H9 (cell line): ENCODE results near the gene KLHL15. TPM values are rescaled to one million over a fixed set of nuclear protein-coding genes. Genes with fewer than 3 reads are reported as not detected.

Source experiments
- DNase-seq: peaks from one replicate; pipeline ENCODE4 v3.0.0-alpha.2; 2017
- H2AFZ ChIP-seq: one replicate; pipeline ENCODE4 v1.6.1; 2013; ENCODE audit warnings: mild to moderate bottlenecking, low read length, control low read depth, moderate library complexity
- H2AK5ac ChIP-seq: 2 replicates; pipeline ENCODE4 v1.6.1; 2013; ENCODE audit warnings: low read length, control low read depth, mixed read lengths; ENCODE audit not compliant: insufficient read length
- H2BK120ac ChIP-seq: one replicate; pipeline ENCODE4 v1.6.1; 2013; ENCODE audit warnings: low read depth, mild to moderate bottlenecking, low read length, control low read depth, inconsistent platforms; ENCODE audit not compliant: poor library complexity, severe bottlenecking
- H2BK12ac ChIP-seq: 2 replicates; pipeline ENCODE4 v1.6.1; 2013; ENCODE audit warnings: low read length, control low read depth, mixed read lengths, low read depth; ENCODE audit not compliant: insufficient read length
- H2BK15ac ChIP-seq: 2 replicates; pipeline ENCODE4 v1.6.1; 2013; ENCODE audit warnings: low read depth, low read length, control low read depth
- H2BK20ac ChIP-seq: one replicate; pipeline ENCODE4 v1.6.1; 2013; ENCODE audit warnings: low read depth, mild to moderate bottlenecking, low read length, control low read depth, inconsistent platforms; ENCODE audit not compliant: poor library complexity, severe bottlenecking
- H2BK5ac ChIP-seq: 2 replicates; pipeline ENCODE4 v1.6.1; 2013; ENCODE audit warnings: low read length, control low read depth, mixed read lengths; ENCODE audit not compliant: insufficient read length
- H3K14ac ChIP-seq: 2 replicates; pipeline ENCODE4 v1.6.1; 2013; ENCODE audit warnings: low read length, control low read depth; ENCODE audit not compliant: insufficient read depth
- H3K18ac ChIP-seq: 2 replicates; pipeline ENCODE4 v1.6.1; 2013; ENCODE audit warnings: low read depth, mild to moderate bottlenecking, mixed read lengths, low read length, control low read depth; ENCODE audit not compliant: insufficient read length
- H3K23ac ChIP-seq: 2 replicates; pipeline ENCODE4 v1.6.1; 2013; ENCODE audit warnings: low read length, control low read depth, mixed read lengths, low read depth; ENCODE audit not compliant: insufficient read length
- H3K23me2 ChIP-seq: 2 replicates; pipeline ENCODE4 v1.6.1; 2013; ENCODE audit warnings: low read depth, mild to moderate bottlenecking, mixed read lengths, low read length, control low read depth; ENCODE audit not compliant: insufficient read length, poor library complexity, severe bottlenecking
- H3K27ac ChIP-seq: 2 replicates; pipeline ENCODE4 v1.5.1; 2013; ENCODE audit warnings: low read length, control low read depth, mixed read lengths, low read depth; ENCODE audit not compliant: insufficient read length
- H3K27me3 ChIP-seq: 2 replicates; pipeline ENCODE4 v1.6.1; 2013; ENCODE audit warnings: low read length, control low read depth, inconsistent platforms; ENCODE audit not compliant: insufficient read depth
- H3K4ac ChIP-seq: 2 replicates; pipeline ENCODE4 v1.6.1; 2013; ENCODE audit warnings: low read depth, mild to moderate bottlenecking, control low read depth, inconsistent platforms, low read length, moderate library complexity
- H3K4me1 ChIP-seq: 2 replicates; pipeline ENCODE4 v1.6.1; 2013; ENCODE audit warnings: low read length, control low read depth, inconsistent platforms; ENCODE audit not compliant: insufficient read depth
- H3K4me2 ChIP-seq: 2 replicates; pipeline ENCODE4 v1.6.1; 2013; ENCODE audit warnings: low read length, control low read depth, mixed read lengths; ENCODE audit not compliant: insufficient read length, insufficient read depth
- H3K56ac ChIP-seq: 2 replicates; pipeline ENCODE4 v1.6.1; 2013; ENCODE audit warnings: low read depth, mild to moderate bottlenecking, mixed read lengths, low read length, control low read depth; ENCODE audit not compliant: insufficient read length
- H3K79me1 ChIP-seq: 2 replicates; pipeline ENCODE4 v1.6.1; 2013; ENCODE audit warnings: low read depth, mild to moderate bottlenecking, moderate library complexity, low read length, control low read depth, inconsistent platforms; ENCODE audit not compliant: insufficient read depth, poor library complexity, severe bottlenecking
- H3K79me2 ChIP-seq: 2 replicates; pipeline ENCODE4 v1.6.1; 2013; ENCODE audit warnings: low read length, control low read depth, inconsistent platforms; ENCODE audit not compliant: insufficient read depth
- H3K9ac ChIP-seq: 2 replicates; pipeline ENCODE4 v1.6.1; 2013; ENCODE audit warnings: low read length, control low read depth, mixed read lengths; ENCODE audit not compliant: insufficient read length; ENCODE audit errors: extremely low read depth
- H3K9me3 ChIP-seq: one replicate; pipeline ENCODE4 v1.6.1; 2013; ENCODE audit warnings: low read depth, low read length, inconsistent platforms; ENCODE audit not compliant: control insufficient read depth
- H3T11ph ChIP-seq: one replicate; pipeline ENCODE4 v1.6.1; 2013; ENCODE audit warnings: mild to moderate bottlenecking, low read length, control low read depth, inconsistent platforms
- H4K20me1 ChIP-seq: one replicate; pipeline ENCODE4 v1.6.1; 2013; ENCODE audit not compliant: control insufficient read depth, insufficient read length, insufficient read depth
- H4K5ac ChIP-seq: 2 replicates; pipeline ENCODE4 v1.6.1; 2013; ENCODE audit warnings: low read depth, mild to moderate bottlenecking, mixed read lengths, low read length, control low read depth; ENCODE audit not compliant: insufficient read length
- H4K8ac ChIP-seq: replicated peaks from 2 replicates; pipeline ENCODE4 v1.6.1; 2013; ENCODE audit warnings: low read length, control low read depth, mixed read lengths, low read depth; ENCODE audit not compliant: insufficient read length
- H4K91ac ChIP-seq: 2 replicates; pipeline ENCODE4 v1.6.1; 2013; ENCODE audit warnings: low read depth, mild to moderate bottlenecking, moderate library complexity, mixed read lengths, low read length, control low read depth; ENCODE audit not compliant: insufficient read length
- H3K27ac Mint-ChIP-seq, 3 experiments: 2 replicates in 2 of 3; 3 replicates in 1 of 3; pipeline ENCODE4 v1.8.0; 2020 to 2021; ENCODE audit warnings: mixed read lengths in 3 of 3, mild to moderate bottlenecking in 1 of 3, moderate library complexity in 1 of 3
- H3K27me3 Mint-ChIP-seq: 2 replicates; pipeline ENCODE4 v1.8.0; 2021; ENCODE audit warnings: low read depth, mild to moderate bottlenecking, moderate library complexity, mixed read lengths
- H3K36me3 Mint-ChIP-seq, 3 experiments: 2 replicates in 2 of 3; 3 replicates in 1 of 3; pipeline ENCODE4 v1.8.0; 2020 to 2021; ENCODE audit warnings: low read depth in 3 of 3, mixed read lengths in 3 of 3; ENCODE audit not compliant: insufficient read depth in 1 of 3
- H3K4me1 Mint-ChIP-seq, 2 experiments: 2 replicates each; pipeline ENCODE4 v1.8.0; 2020; ENCODE audit warnings: mixed read lengths in 2 of 2
- H3K4me3 Mint-ChIP-seq, 2 experiments: 2 replicates in 1 of 2; 3 replicates in 1 of 2; pipeline ENCODE4 v1.8.0; 2020 to 2021; ENCODE audit warnings: mild to moderate bottlenecking in 2 of 2, mixed read lengths in 2 of 2, moderate library complexity in 1 of 2
- H3K9me3 Mint-ChIP-seq, 2 experiments: 2 replicates in 1 of 2; 3 replicates in 1 of 2; pipeline ENCODE4 v1.8.0; 2020; ENCODE audit warnings: mild to moderate bottlenecking in 2 of 2, mixed read lengths in 2 of 2, moderate library complexity in 1 of 2
- WGBS: extraction: QIAGEN DNeasy Blood & Tissue Kit; methylation state at CpG from one replicate; pipeline ENCODE4 v1.1.7; 2013; ENCODE audit warnings: missing lambda C conversion rate, low lambda C conversion rate, mixed read lengths; ENCODE audit not compliant: insufficient read length; ENCODE audit errors: extremely low coverage; 5-methylcytosine and 5-hydroxymethylcytosine counted together
- total RNA-seq: library from RNA; stranded (reverse); gene quantifications from 2 replicates; pipeline ENCODE4 v1.2.1, GENCODE V29; 2021
- TF ChIP-seq, protein P1 (sequence below): fragments of 200-600 bp; sonication (generic); conservative IDR thresholded peaks from 3 replicates; pipeline ENCODE4 v1.8.0; 2021; ENCODE audit warnings: antibody characterized with exemption, mild to moderate bottlenecking

The KLHL15 gene
- total RNA-seq, 1 experiment from 2014 or later = 19.0 TPM

DNA sequence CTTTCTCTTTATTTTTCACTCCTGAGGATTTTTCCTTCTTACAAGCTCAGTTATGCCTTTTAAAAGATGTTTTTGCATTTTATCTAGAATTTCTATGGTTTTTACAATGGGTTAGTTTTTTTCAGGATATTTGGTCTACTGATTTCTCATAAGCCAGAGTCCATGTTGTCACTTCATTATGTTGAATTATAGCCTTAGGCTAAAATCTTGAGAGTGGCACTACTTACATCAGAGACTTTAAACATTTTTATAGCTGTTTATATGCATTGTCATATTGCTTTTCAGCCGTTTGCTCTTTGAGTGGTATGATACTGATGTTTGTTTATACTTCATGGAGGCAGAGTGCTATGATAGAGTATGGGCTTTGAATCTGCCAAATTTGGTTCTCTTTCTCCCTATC, 82.8 kb downstream of the KLHL15 start:
- Histone ChIP-seq H3K18ac (no peak overlapping the region), H2BK12ac (no peak overlapping the region), H3K27me3 (no peaks in the 10 kb centered on the region), H2AK5ac (no peak overlapping the region), H3T11ph (no peak overlapping the region), H3K79me1 (no peaks in the 10 kb centered on the region), H2BK5ac (no peak overlapping the region), H2AFZ (no peak overlapping the region), H3K4ac (no peak overlapping the region), H4K8ac (no peak overlapping the region), H3K23ac (no peak overlapping the region), H3K4me1 (no peaks in the 10 kb centered on the region; the same call in 1 of the 2 replicates), H3K4me2 (no peak overlapping the region), H4K20me1 (no peaks in the 10 kb centered on the region), H3K9ac (peak overlapping the region; percentile 14), H3K9me3 (no peaks in the 10 kb centered on the region), H4K91ac (no peak overlapping the region), H3K14ac (no peak overlapping the region), H3K56ac (no peak overlapping the region), H2BK120ac (no peak overlapping the region), H2BK15ac (no peak overlapping the region), H2BK20ac (no peak overlapping the region), H4K5ac (no peak overlapping the region), H3K79me2 (no peaks in the 10 kb centered on the region), H3K23me2 (no peaks in the 10 kb centered on the region), H3K27ac (no peak overlapping the region)
- Mint-ChIP-seq H3K27me3 (peaks cover 4% of the 10 kb centered on the region; the same call in 1 of the 2 replicates), H3K27ac (no peak overlapping the region), H3K4me1 (peaks cover 11 to 21% of the 10 kb centered on the region in 2 experiments), H3K36me3 (no peaks in the 10 kb centered on the region; a peak in 1 of 7 replicates), H3K9me3 (no peaks in the 10 kb centered on the region), H3K4me3 (no peak overlapping the region)
- DNase-seq = no peak
- TF ChIP-seq, protein P1, sequence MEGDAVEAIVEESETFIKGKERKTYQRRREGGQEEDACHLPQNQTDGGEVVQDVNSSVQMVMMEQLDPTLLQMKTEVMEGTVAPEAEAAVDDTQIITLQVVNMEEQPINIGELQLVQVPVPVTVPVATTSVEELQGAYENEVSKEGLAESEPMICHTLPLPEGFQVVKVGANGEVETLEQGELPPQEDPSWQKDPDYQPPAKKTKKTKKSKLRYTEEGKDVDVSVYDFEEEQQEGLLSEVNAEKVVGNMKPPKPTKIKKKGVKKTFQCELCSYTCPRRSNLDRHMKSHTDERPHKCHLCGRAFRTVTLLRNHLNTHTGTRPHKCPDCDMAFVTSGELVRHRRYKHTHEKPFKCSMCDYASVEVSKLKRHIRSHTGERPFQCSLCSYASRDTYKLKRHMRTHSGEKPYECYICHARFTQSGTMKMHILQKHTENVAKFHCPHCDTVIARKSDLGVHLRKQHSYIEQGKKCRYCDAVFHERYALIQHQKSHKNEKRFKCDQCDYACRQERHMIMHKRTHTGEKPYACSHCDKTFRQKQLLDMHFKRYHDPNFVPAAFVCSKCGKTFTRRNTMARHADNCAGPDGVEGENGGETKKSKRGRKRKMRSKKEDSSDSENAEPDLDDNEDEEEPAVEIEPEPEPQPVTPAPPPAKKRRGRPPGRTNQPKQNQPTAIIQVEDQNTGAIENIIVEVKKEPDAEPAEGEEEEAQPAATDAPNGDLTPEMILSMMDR = no peak
- WGBS = no CpG with 5 or more reads among the region's 1 CpG
